OCI-M2 (cell line): ENCODE measurements around the gene KATNAL2.

Experiments used
- DNase-seq: peaks from one replicate; lab custom pipeline; 2025; ENCODE audit not compliant: unreplicated experiment; lab: John Stamatoyannopoulos, UW

KATNAL2 gene

DNA sequence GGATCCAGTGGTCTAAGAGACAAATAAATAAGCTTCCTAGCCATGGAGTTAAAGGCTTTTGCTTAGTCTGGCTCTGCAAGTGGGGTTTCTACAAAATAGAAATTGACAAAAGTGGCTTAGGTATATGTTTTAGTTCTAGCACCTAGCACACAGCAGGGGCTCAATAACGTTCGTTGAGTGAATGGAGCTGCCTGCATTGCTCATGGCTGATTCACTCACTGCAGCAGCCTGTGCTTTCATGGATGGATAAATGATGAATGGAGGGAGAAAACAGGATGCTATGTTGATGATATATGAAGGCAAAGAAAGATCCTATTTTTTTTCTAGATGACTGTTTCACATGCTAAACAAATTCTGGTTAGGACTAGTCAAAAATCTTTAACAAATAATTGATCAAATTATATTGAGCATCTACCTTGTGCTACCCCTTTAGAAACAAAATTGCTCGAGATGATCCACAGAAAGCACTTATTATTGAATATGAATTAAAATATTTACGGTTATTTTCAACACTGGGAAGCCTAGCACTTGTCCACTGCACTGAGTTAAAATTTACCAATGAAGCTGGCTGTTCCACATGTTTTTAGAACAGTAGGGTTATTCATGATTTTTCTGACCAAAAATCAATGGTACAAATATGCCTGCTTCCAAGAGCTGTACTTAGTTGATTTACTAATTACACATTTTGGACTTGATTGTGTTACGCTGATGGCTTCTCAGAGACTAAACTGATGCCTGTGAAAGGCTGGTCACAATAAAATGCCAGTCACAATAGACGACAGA is 193.3 kb downstream of the KATNAL2 start:
- DNase-seq, result no peak

DNA sequence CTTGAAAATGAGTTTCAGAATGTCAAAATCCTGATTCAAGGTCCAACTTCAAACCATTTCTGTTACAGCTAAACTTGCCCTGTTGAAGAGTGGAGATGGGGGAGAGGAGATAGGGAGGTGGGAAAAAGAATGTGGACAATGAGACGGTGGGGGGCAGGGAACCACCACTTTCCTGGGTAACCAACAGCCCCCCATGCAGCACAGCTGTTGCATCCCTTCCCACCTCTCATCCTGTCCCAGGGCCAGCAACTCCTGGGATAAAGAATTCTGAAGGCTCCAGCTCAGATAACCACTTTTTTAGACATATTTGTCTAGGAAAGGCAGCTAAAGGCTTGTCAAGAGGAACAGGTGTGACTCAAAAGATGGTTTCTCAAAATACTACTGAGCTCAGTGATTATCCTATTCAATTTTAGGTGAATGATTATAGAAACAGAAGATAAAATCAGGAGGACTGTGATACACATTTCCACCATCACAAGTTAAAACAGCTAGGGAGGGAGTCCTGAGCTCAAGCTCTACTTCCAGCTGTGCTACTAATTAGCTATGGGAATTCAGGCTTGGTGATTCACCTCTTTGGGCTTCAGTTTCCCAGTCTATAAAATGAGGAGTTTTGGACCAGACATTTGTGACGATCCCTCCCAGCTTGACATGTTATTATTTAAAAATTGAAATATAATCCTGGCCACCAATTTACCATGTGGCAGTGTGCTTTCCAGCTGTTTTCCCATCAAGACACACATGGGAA is 196.6 kb downstream of the KATNAL2 start:
- no peak for DNase-seq

- no peak for DNase-seq
These were observed 197.8 kb downstream of the KATNAL2 start for GRCh38 chr18:47115205-47115604.

- DNase-seq, result no peak
These were observed 201.6 kb downstream of the KATNAL2 start for GRCh38 chr18:47118981-47119380.

DNA sequence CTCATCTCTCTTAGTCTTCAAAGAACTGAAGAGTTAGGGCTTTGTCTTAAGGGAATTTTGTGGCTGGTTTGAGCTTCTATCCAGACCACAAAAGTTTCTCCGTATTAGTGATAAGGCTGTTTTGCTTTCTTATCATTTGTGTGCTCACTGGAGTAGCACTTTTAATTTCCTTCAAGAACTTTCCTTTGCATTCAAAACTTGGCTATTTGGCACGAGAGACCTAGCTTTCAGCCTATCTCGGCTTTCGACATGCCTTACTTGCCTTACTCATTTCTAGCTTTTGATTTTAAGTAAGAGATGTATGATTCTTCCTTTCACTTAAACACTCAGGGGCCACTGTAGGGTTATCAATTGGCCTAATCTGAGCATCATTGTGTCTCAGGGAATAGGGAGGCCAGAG is 203.0 kb downstream of the KATNAL2 start:
- no peak for DNase-seq

DNA sequence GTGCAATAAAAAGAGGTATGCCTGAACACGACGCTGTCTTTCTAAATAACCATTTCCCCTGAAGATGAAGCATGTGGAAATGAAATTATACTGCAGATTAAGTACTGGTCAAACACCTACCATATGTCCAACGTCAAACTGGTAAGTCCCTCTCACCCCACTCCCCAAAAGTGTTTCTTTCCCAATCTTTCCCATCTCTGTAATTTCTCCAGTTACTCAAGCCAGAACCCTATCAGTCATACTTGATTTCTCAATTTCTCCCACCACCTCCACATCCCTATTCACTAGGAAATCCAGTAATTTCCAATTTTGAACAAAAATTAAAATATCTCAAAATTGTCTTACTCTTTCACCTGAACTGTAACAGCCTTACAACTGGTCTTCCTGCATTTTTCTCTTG is 203.7 kb downstream of the KATNAL2 start:
- DNase-seq, result no peak

- no peak for DNase-seq
These were observed 223.9 kb downstream of the KATNAL2 start for GRCh38 chr18:47141289-47141688.

- DNase-seq, result no peak
These were observed 225.8 kb downstream of the KATNAL2 start for GRCh38 chr18:47143153-47143552.

DNA sequence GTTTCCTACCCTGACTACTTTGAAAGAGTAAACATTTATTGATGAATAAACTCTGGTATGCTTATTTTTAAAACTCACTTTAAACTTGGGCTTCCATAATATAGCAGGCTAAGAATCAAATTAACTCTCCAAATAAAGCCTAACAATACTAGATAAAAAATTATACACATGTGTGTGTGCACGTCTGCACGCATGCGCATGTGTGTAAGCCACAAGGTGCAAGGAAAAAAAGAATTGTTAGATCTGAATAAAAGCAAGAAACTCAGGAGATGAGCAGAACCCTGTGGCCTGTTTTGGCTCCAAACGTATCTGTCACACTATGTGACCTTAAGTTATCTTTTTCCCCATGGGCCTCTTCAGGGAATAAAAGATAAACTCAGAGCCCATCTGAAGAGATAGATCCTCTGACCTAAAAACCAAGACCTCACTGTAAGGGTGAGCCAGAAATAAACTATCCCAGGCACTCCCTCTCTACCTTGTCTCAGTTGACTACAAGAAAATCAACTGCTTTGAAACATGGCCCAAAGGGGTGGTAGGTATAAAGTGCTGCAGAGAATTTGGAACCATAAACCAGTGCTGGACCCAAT is 226.6 kb downstream of the KATNAL2 start:
- no peak for DNase-seq

DNA sequence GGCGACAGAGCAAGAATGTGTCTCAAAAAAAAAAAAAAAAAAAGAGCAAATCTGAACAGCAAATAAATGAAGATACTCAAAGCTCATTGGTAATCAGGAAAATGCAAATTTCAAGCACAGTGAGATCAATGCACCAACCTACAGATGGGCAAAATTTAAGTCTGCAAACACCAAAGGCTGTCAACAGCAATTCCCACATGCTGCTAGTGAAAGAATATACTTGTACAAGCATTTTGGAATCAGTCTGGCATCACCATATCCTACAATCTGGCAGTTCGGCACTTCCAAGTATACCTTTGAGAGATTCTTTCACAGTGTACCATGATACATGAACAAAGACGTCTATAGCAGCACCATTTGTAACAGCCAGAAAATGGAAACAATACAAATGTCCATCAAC is 228.8 kb downstream of the KATNAL2 start:
- DNase-seq, result no peak

DNA sequence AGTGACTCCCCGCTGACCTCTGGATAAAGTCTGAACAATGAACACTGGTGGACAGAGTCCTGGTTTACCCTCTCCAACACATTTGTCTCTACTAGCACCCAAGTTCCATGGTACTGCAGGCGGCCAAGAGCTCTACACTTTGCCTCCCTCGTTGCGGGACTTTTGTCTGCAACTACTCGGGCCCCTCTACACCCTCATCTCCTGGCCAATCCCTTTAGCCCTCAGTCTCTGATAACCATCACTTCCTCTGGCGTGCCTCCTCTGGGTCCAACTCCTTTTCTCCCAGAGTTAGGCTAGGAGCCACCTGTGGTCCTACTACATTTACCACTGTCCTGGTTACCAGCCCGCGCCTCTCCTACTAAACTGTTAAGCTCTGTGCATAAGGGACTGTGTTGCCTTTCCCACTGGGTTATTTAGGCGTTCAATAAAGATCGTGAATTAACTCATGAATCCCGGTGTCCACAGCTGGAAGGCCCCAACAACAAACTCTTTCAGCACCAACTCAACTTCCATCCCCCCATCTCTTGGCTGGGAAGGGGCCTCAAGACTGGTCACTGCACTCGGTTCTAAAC is 232.1 kb downstream of the KATNAL2 start:
- no peak for DNase-seq

GRCh38 chr18:47150029-47150823 is 232.8 kb downstream of the KATNAL2 start, which contains the start of gene HDHD2:
HDHD2 (minus strand) TSS chr18:47150500; CDS start chr18:47136439, 14,061 bp downstream.
- DNase-seq, result peak; percentile 4

DNA sequence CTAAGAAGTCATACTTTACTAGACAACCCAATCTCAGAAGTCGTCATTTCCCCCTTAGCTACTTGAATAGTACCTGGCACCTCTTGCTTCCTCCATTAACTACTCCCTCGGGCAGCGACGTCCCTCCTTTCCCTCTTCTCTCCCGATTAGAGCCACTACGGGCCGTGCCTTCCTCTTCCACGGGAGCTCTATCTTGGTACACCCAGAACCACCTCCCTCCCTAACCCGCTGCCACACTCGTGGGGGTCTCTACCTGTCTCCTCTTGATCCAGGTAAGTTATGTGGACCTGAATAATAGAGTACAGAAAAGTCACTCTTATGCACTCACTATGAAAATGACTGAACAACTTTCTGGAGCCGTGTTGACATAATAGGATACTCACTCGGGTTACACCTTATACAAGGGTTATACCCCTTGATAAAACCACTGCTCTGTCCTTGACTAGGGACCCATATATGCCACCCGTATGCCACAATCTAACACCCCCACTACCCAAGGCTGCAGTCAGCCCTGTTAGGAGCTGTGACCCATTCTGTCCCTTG is 233.5 kb downstream of the KATNAL2 start:
- no peak for DNase-seq

- peak; percentile 40 for DNase-seq
These were observed 234.0 kb downstream of the KATNAL2 start for GRCh38 chr18:47151439-47151838.
